OCI-LY1 (cell line): ENCODE results near the gene ATOSA.

Experiments
- EZH2 ChIP-seq: fragments of 200-600 bp; sonication (generic), shearing (Covaris generic); IDR thresholded peaks from 2 replicates; pipeline ENCODE4 v1.8.0; 2017; ENCODE audit warnings: borderline replicate concordance, mixed run types, mild to moderate bottlenecking, antibody characterized with exemption, low read length, moderate library complexity, mixed read lengths
- TF ChIP-seq, protein P1 (sequence below): fragments of 200-600 bp; sonication (generic), shearing (Covaris generic); IDR thresholded peaks from 2 replicates; pipeline ENCODE4 v1.5.1; 2017; ENCODE audit warnings: mild to moderate bottlenecking, antibody characterized with exemption, low read length, moderate library complexity, mixed read lengths

DNA sequence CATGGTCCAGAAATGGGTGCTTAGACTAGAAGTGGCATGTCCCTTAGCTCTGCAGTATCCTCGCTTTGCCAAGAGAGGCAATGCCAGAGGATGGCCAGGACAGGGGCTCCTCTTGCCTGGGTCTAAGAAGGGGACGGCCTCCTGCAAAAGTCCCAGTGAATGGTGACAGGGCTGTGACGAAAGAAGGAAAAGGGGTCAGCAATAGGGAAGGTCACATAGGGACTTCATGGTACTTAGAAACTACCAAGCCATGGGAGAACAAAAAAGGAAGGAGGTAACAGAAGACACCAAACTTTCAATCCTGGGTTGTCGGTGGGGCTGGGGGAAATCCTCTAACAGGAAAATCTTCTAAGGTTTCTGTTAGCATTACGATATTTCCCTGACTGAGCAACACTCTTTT, 36.2 kb upstream of the ATOSA start:
- TF ChIP-seq, protein P1, sequence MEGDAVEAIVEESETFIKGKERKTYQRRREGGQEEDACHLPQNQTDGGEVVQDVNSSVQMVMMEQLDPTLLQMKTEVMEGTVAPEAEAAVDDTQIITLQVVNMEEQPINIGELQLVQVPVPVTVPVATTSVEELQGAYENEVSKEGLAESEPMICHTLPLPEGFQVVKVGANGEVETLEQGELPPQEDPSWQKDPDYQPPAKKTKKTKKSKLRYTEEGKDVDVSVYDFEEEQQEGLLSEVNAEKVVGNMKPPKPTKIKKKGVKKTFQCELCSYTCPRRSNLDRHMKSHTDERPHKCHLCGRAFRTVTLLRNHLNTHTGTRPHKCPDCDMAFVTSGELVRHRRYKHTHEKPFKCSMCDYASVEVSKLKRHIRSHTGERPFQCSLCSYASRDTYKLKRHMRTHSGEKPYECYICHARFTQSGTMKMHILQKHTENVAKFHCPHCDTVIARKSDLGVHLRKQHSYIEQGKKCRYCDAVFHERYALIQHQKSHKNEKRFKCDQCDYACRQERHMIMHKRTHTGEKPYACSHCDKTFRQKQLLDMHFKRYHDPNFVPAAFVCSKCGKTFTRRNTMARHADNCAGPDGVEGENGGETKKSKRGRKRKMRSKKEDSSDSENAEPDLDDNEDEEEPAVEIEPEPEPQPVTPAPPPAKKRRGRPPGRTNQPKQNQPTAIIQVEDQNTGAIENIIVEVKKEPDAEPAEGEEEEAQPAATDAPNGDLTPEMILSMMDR: no peak
- TF ChIP-seq EZH2: no peak
